HG02588 (cell line): ENCODE results near the gene CCDC178.
"Not testable (repeated sequence)": the region's sequence is repeated elsewhere in the genome, so short reads cannot be mapped to it uniquely, and the experiment has no call there.

ENCODE experiments used
- ATAC-seq: cut with Tn5 transposase; IDR thresholded peaks from one replicate; pipeline ENCODE4 v1.9.1; 2021; ENCODE audit warnings: mild to moderate bottlenecking, moderate library complexity; ENCODE audit not compliant: unreplicated experiment

Gene CCDC178

DNA sequence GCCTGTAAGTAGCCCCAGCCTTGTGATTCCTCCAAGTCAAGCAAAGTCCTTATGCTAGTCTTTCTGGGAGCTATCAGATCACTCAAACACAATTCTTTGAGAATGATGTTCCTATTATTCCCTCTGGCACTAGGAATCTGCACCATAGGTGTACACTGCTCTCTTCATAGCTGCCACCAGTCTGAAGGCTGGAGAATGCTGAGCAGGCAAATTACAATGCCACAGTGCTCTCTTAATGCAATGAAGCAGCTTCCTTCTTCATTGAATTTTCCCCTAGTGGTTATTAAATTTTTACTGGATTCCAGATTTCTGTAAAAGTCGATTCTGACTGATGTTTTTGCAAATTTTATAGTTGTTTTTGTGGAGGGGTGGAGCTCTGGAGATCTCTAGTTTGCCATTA is 84.8 kb downstream of the CCDC178 start:
- no peak for ATAC-seq

GRCh38 chr18:33355263-33355662 is 85.3 kb downstream of the CCDC178 start:
- ATAC-seq = no peak

DNA sequence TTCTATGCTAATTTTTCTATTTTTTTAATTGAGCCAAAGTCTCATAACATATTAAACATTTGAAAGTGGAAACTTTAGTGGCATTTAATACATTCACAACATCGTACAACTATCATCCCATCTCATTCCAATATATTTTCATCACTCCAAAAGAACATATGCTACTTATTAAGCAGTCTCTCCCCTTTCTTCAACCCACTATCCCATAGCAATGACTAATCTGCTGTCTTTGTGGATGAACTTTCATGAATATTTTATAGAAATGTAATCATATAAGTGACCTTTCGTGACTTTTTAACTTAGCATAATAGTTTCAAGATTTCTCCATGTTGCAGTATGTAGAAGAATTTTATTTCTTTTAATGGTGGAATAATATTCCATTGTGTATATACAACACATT is 90.3 kb downstream of the CCDC178 start:
- ATAC-seq = no peak

DNA sequence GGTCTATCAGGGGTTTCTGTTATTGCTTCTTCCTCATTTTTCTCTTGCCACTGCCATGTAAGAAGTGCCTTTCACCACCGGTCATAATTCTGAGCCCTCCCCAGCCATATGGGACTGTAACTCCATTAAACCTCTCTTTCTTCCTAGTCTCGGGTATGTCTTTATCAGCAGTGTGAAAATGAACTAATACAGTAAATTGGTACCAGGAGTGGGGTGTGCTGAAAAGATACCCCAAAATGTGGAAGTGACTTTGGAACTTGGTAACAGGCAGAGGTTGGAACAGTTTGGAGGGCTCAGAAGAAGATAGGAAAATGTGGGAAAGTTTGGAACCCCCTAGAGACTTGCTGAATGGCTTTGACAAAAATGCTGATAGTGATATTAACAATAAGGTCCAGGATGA is 100.8 kb downstream of the CCDC178 start:
- not testable (repeated sequence) for ATAC-seq

GRCh38 chr18:33334781-33335180 is 105.7 kb downstream of the CCDC178 start:
- no peak for ATAC-seq

DNA sequence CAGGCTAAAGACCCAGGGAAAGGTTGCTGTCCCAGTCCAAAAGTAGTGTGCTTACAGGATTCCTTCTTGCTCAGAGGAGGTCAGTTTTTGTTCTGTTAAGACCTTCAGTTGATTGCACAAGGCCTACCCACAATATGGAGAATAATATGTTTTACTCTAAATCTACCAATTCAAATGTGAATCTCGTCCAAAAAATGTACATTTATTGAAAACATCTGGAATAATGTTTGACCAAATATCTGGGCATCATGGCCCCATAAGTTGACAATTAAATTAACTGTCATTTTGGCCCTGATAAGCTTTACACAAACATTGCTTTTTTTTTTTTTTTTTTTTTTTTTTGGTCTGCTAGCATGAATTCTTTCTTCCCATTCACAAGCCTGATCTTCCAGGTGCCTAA is 109.8 kb downstream of the CCDC178 start:
- ATAC-seq = no peak

DNA sequence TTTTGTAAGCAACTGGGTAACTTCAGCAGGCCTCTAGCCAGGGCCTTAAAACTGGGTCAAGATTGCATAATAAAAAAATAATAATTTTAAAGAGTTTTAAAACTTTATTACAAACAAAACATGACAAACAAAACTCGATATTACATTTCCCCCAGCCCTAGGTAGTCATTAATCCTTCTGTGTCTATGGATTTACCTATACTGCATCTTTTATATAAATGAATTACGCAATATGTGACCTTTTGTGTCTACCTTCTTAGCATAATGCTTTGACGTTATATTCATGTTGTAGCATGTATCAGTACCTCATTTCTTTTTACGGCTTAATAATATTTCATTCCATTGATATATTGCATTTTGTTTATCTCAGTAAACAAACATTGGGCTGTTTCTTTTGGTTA is 113.5 kb downstream of the CCDC178 start:
- no peak for ATAC-seq

DNA sequence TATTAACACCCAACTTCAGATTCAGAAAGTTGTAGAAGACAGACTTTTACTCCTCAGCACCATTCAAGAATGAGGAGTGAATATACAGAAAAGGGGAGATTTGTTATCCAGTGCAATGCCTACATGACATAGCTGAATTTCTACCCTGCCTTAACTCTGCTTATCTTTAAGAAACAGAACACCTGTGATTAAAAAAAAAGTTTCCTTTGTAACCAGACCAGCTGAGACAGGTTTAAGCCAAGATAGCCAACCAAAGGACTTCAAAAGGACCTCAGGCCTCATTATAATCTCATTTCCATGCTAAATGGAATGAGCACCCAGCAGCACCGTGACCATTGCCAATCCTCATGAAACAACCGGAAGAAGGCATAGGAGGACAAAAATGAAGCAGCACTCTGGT is 122.9 kb downstream of the CCDC178 start:
- ATAC-seq = no peak

DNA sequence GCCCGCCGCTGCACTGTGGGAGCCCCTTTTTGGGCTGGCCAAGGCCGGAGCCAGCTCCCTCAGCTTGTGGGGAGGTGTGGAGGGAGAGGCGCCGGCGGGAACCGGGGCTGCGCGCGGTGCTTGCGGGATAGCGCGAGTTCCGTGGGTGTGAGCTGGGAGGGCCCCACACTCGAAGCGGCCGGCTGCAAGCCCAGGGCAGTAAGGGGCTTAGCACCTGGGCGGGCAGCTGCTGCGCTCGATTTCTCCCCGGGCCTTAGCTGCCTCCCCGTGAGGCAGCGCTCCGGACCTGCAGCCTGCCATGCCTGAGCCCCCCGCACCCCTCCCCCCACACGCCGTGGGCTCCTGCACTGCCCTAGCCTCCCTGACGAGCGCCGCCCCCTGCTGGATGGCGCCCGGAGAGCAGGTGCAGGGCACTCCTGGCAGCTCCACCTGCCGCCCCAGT is 124.4 kb downstream of the CCDC178 start:
- ATAC-seq = no peak

- no peak for ATAC-seq
Measured at GRCh38 chr18:33307520-33307919, 133.0 kb downstream of the CCDC178 start.

DNA sequence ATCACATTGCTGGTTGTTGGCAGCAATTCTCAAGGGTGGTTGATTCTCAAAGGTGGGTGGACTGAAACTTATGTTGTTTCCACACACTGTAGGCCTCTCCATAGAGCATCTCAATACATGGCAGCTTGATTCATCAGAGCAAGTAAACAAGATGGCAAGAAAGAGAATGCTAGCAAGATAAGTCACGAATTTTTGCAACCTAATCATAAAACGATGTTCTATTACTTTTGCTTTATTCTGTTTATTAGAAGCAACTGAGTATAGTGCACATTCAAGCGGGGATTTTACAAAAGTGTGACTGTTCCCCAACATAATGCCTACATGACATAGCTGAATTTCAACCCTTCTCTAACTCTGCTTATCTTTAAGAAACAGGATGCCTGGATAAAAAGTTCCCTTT is 136.2 kb downstream of the CCDC178 start:
- ATAC-seq = no peak

DNA sequence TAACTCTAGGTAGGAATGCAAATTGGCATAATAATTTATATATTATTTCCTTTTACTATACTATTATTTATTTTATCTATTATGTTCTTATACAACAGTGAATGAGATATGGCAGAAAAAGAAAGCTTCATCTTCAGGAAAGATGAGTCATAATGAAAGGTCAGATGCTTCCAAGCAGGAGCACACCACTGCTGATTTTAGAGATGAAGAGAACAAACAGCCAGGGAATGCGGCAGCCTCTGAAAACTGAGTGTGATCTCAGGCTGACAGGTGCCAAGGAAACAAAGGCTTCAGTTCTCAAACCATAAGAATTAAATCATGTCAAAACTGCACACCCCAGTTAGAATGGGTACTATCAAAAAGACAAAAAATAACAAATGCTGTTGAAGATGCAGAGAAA is 149.0 kb downstream of the CCDC178 start:
- ATAC-seq = no peak

- ATAC-seq = no peak
Measured at GRCh38 chr18:33288082-33288716, 152.3 kb downstream of the CCDC178 start.

- ATAC-seq = no peak
Measured at GRCh38 chr18:33282709-33283333, 157.7 kb downstream of the CCDC178 start.

DNA sequence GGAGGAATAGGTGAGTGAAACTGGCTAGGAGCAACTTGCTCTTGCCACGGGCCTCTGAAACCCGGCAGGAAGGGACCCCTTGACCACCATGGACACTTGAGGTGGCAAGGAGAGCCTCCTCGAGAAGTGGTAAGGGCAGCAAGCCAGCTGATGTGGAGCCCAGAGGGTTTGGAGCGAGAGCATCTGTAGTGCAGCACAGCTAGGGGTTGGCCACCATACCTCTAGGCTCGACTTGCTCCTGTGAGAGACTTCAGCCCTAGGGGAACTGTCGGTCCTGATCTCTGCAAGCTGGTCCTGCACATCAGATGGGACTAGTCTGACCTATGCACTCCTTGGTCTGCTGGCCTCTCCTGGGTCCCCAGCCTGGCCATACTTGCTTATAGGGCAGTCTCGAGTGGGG is 158.4 kb downstream of the CCDC178 start:
- no peak for ATAC-seq

- ATAC-seq = no peak
Measured at GRCh38 chr18:33277431-33277830, 163.1 kb downstream of the CCDC178 start.

DNA sequence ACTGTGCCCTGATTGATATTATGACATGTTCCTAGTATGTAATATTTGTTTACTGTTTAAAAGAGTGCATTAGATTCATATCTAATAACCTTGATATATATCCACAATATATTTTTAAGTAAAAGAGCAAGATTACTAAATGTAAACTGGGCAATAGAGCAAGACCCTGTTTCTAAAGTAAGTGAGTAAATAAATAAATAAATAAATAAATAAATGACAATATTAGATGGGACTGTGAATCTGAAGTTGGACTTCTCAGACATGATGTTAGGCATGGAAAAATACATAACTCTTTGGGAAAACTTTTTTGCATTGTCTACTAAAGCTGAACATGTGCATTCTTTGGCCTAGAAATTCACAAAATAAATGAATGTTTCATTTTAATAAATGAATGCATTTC is 164.7 kb downstream of the CCDC178 start:
- ATAC-seq = no peak

GRCh38 chr18:33270297-33270696 is 170.2 kb downstream of the CCDC178 start:
- no peak for ATAC-seq

- no peak for ATAC-seq
Measured at GRCh38 chr18:33269223-33269622, 171.3 kb downstream of the CCDC178 start.

GRCh38 chr18:33264566-33264965 is 176.0 kb downstream of the CCDC178 start:
- no peak for ATAC-seq

- no peak for ATAC-seq
Measured at GRCh38 chr18:33239298-33239697, 201.2 kb downstream of the CCDC178 start.

GRCh38 chr18:33232318-33232626 is 208.2 kb downstream of the CCDC178 start:
- ATAC-seq = peak; percentile 19
